Prostate gland (tissue), 2 donors: ENCODE data around the gene TPCN1. TPM values are rescaled to one million over a fixed set of nuclear protein-coding genes. Genes with fewer than 3 reads are reported as not detected.

Experiments used
- DNase-seq: peaks from one replicate; pipeline ENCODE4 v3.0.0-alpha.2; 2019; ENCODE audit warnings: low spot score
- H3K27ac ChIP-seq, 2 donors: fragments of 200-600 bp; sonication (generic); 2 replicates each; pipeline ENCODE4 v1.5.1; 2017 to 2019
- H3K27me3 ChIP-seq: fragments of 200-600 bp; sonication (generic); replicated peaks from 2 replicates; pipeline ENCODE4 v1.5.1; 2019; ENCODE audit not compliant: insufficient read depth
- H3K36me3 ChIP-seq, 2 donors: fragments of 200-600 bp; sonication (generic); 1 replicate in 1 of 2; 2 replicates in 1 of 2; pipeline versions ENCODE4 v1.5.1 to v1.8.1; 2017 to 2019
- H3K4me1 ChIP-seq: fragments of 200-600 bp; sonication (generic); replicated peaks from 2 replicates; pipeline ENCODE4 v1.5.1; 2019
- H3K4me3 ChIP-seq, 2 donors: fragments of 200-600 bp; sonication (generic); 2 replicates each; pipeline ENCODE4 v1.5.1; 2017 to 2019
- H3K9me3 ChIP-seq: fragments of 200-600 bp; sonication (generic); 2 replicates; pipeline ENCODE4 v1.5.1; 2017
- CTCF ChIP-seq, 4 experiments: fragments of 200-600 bp in 2 of 4; fragments of 450-650 bp in 2 of 4; sonication (generic) in 2 of 4; IDR thresholded peaks; 1 replicate in 3 of 4; 2 replicates in 1 of 4; pipeline ENCODE4 v1.5.1; 2016 to 2019; ENCODE audit warnings: antibody characterized with exemption in 4 of 4, mild to moderate bottlenecking in 2 of 4, moderate library complexity in 2 of 4
- POLR2A ChIP-seq: fragments of 450-650 bp; IDR thresholded peaks from one replicate; pipeline ENCODE4 v1.6.1; 2016; ENCODE audit warnings: antibody characterized with exemption, mild to moderate bottlenecking
- POLR2AphosphoS5 ChIP-seq: sonication (generic); formaldehyde crosslinking; IDR thresholded peaks from one replicate; pipeline ENCODE4 v1.6.1; 2017; ENCODE audit warnings: antibody characterized with exemption
- WGBS: methylation state at CpG from one replicate; pipeline ENCODE4 v1.1.5; 2018; 5-methylcytosine and 5-hydroxymethylcytosine counted together
- intact Hi-C: fragments of 100-400 bp; cut with DNase I; formaldehyde crosslinking; loops from one replicate; pipeline ENCODE4 v1.14.2; 2022
- total RNA-seq, 2 donors: library from RNA; depleted of rRNA; stranded (reverse); fragments of >200 nt; gene quantifications; one replicate each; pipeline ENCODE4 v1.1.0, GENCODE V29; 2016

Gene TPCN1
- total RNA-seq, 2 donors from 2014 or later = 52.6 to 65.3 TPM

DNA sequence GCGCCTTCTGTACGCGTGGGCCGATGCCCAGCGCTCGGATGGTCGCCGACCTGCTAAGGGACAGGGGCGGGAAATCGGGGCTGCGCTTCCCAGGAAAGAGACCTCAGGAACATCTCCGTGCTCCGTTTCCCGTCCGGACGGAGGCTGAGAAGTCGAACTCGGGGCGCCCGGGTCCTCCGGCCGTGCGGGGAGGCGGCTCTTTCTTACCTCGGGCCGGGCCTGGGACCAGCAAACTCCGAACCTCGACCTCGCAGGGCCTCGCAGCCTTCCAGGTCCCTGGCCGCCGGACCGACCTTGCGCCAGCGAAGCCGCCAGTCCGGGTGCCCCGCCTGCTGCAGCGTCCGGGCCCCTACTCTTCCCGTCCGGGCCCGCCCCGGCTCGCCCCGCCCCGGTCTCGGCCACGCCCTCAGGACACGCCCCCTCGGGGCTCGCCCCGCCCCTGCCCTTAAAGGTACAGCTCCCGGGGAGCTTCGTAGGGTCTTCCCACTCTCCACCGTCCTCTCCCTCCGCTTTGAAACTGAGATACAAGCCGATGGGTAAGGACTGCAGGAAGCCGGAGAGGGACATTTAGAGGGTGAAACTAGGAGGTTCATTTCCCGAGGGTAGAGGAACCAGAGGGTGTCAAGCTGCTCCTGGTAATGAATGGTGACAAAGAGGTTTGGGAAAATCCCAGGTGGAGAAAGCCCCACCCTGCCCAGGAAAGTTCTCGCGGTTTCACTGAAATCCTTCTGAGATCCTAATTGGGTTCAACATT, 113.7 kb downstream of the TPCN1 start, which contains the start of gene SLC8B1:
TSS of gene SLC8B1 (minus strand) at position 324 of the 754 bp plus-strand sequence. CDS start 2,231 bp downstream, outside the sequence.
- Histone ChIP-seq H3K36me3 (no peaks in the 10 kb centered on the region), H3K9me3 (no peaks in the 10 kb centered on the region), H3K4me3 (peak within 1 kb of the TSS; percentile 65 to 83), H3K27ac (peak within 1 kb of the TSS; percentile 64 to 75), H3K27me3 (no peaks in the 10 kb centered on the region), H3K4me1 (no peaks in the 10 kb centered on the region)
- peak; percentile 85 for DNase-seq
- under 1% methylated on average over 39 of the region's 62 CpGs for WGBS
- intact Hi-C loops = loop anchor here (2.0 to 10.0 kb wide), 2 partner anchors 24 to 110 kb away; partner anchors contain the start of genes PLBD2 and TPCN1
- peak; percentile 66 for TF ChIP-seq POLR2AphosphoS5
- peak in 1 of 4 experiments; percentile 26 for TF ChIP-seq CTCF (IDR thresholded peaks at IDR 0.05)
- peak; percentile 95 for TF ChIP-seq POLR2A

DNA sequence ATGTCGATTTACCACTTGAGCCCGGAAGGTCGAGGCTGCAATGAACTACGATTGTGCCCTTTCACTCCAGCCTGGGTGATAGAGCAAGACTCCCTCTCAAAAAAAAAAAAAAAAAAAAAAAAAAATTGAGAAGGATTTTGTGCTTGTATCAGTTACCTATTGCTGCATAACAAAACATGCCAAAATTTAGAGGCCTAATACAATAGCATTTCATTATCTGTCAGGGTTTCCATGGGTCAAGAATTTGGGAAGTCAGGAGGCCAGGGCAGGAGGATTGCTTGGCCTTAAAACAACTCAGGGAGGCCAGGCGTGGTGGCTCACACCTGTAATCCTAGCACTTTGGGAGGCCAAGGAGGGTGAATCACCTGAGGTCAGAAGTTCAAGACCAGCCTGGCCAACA, 118.3 kb downstream of the TPCN1 start:
- TF ChIP-seq POLR2AphosphoS5 (no peak), CTCF (IDR thresholded peaks at IDR 0.05) (no peak), POLR2A (no peak)
- 95% methylated on average over 5 of the region's 5 CpGs for WGBS
- intact Hi-C loops = loop anchor here (10.0 kb wide), 1 partner anchor 115 kb away; the partner anchor contains the start of gene TPCN1

DNA sequence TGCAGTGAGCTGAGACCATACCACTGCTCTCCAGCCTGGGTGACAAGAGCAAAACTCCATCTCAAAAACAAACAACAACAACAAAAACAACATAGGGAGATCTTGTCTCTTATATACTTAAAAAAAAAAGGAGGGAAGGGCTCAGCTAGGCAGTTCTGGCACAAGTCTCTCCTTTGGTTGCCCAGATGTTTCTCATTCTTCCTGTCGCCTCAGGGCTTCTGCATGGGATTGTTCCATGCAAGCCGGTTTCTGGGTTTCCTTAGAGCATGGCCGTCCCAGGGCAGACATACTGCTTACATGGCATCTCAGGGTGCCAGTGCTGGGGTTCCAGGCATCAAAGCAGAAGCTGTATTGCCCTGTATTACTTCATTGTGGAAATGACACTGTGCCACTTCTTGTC, 118.8 kb downstream of the TPCN1 start:
- intact Hi-C loops = no loop called here
- 67% methylated on average over 3 of the region's 3 CpGs for WGBS

More for the DNA sequence above, 118.3 kb downstream of the TPCN1 start:
- Histone ChIP-seq H3K4me3 (no peak overlapping the region), H3K4me1 (no peaks in the 10 kb centered on the region), H3K36me3 (no peaks in the 10 kb centered on the region), H3K27me3 (no peaks in the 10 kb centered on the region), H3K27ac (no peak overlapping the region), H3K9me3 (no peaks in the 10 kb centered on the region)
- DNase-seq = no peak

DNA sequence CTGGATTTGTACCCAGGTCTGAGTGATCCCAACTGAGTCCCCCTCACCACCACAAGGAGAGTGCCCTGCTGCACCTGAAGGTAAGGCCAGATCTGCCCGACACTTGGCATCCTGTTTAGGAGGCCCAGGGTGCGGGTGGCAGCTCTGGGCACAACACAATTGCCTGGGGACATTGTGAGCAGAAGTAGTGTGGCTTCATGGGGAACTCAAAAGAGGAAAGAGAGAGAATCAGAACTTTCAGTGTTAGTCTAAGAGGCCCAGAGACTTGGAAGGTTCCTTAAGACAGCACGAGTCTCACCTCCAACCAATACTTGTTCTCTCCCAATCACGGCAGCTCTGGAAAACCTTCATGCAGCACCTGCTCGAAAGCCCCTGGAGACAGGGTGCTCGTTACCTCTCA, 120.3 kb downstream of the TPCN1 start:
- no peak overlapping the region for H3K27ac ChIP-seq
- H3K9me3 ChIP-seq = no peaks in the 10 kb centered on the region
- TF ChIP-seq CTCF (IDR thresholded peaks at IDR 0.05) (no peak), POLR2A (no peak), POLR2AphosphoS5 (no peak)
- WGBS = 68% methylated on average over 6 of the region's 6 CpGs
- H3K4me3 ChIP-seq = no peak overlapping the region
- no peaks in the 10 kb centered on the region for H3K36me3 ChIP-seq
- no peaks in the 10 kb centered on the region for H3K27me3 ChIP-seq
- no peaks in the 10 kb centered on the region for H3K4me1 ChIP-seq
- intact Hi-C loops = no loop called here
- DNase-seq = no peak

More for the DNA sequence above, 118.8 kb downstream of the TPCN1 start:
- TF ChIP-seq POLR2AphosphoS5 (no peak), POLR2A (no peak), CTCF (IDR thresholded peaks at IDR 0.05) (no peak)
- Histone ChIP-seq H3K36me3 (no peaks in the 10 kb centered on the region), H3K9me3 (no peaks in the 10 kb centered on the region), H3K27ac (no peak overlapping the region), H3K4me3 (no peak overlapping the region), H3K4me1 (no peaks in the 10 kb centered on the region), H3K27me3 (no peaks in the 10 kb centered on the region)
- no peak for DNase-seq

DNA sequence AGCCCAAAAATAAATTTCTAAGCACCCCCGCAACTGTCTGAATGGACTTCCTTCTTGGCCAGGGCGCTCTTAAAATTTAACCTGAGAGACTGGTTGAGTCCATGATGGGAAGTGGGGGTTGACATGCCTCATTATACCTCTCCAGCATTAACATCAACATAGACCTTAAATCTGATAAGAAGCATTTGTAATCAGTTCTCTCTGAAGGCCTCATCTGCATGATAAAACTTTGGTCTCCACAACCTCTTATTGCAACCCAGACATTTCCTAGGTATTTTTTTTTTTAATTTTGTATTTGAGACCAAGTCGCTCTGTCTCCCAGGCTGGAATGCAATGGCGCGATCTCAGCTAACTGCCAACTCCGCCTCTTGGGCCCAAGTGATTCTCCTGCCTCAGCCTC, 124.1 kb downstream of the TPCN1 start:
- no peaks in the 10 kb centered on the region for H3K9me3 ChIP-seq
- no peaks in the 10 kb centered on the region for H3K36me3 ChIP-seq
- H3K4me3 ChIP-seq = no peak overlapping the region
- intact Hi-C loops = no loop called here
- no peaks in the 10 kb centered on the region for H3K27me3 ChIP-seq
- no peak for TF ChIP-seq POLR2AphosphoS5
- no peak for DNase-seq
- no peaks in the 10 kb centered on the region for H3K4me1 ChIP-seq
- WGBS = 94% methylated on average over 6 of the region's 6 CpGs
- no peak overlapping the region for H3K27ac ChIP-seq
